ENCODE data around the gene SPSB2. TPM values are rescaled to one million over a fixed set of nuclear protein-coding genes. Genes with fewer than 3 reads are reported as not detected.

SPSB2 gene
- total and polyA plus RNA-seq, 7 experiments from 2014 or later = 5.1 to 20.2 (median 11.2) TPM

DNA sequence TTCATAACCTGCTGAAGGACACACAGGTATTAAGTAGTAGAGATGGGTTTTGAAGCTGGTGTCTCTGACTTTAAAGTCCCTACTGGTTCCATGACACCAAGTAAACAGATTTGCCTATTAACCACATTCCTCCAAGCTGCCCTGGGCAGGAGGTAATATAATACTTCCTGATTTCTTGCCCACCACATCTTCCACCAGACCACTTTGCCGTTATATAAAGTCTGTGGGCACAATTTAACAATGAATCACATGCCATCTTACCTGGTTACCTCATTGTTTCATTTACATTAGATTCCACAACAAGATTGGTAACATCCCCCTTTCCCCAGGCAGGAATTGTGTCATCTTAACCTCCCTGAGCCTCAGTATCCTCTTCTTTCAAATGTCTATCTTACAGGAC, 30.6 kb upstream of the SPSB2 start:
- intact Hi-C loops (cut with micrococcal nuclease) = loop anchor here (1.0 to 5.0 kb wide), 8 partner anchors 11 to 346 kb away; partner anchors contain the start of genes ENO2 (in 2 of the 2), SPSB2 (in 2 of the 2), USP5 (in 2 of the 2) and IFFO1 (in 1 of the 2)
- H3K27ac ChIP-seq (ENCODE audit: low read depth, low read length) = peak overlapping the region; percentile 93
- no peak for DNase-seq
- no peaks in the 10 kb centered on the region for H3K36me3 ChIP-seq (ENCODE audit: control insufficient read depth in 2 of 3, insufficient read depth in 3 of 3, low read length in 3 of 3)
- no peaks in the 10 kb centered on the region for H3K27me3 ChIP-seq (ENCODE audit: control insufficient read depth in 2 of 2, insufficient read depth in 2 of 2, low read length in 2 of 2)
- ChIA-PET POLR2A (interaction anchor here (1.1 to 3.8 kb wide), 3 partner anchors 10 to 31 kb away, joined by 3 to 20 read pairs (median 17); partner anchors contain the start of genes ENO2 and SPSB2), CTCF (interaction anchor here (0.6 to 2.1 kb wide), 2 partner anchors 69 to 768 kb away, joined by 5 read pairs; no protein-coding TSS in a partner anchor)
- no peaks in the 10 kb centered on the region for H3K9me3 ChIP-seq (ENCODE audit: control insufficient read depth in 2 of 3, low read length in 3 of 3)
- no peak for ATAC-seq
- peaks cover 0 to 13% (median 5%) of the 10 kb centered on the region in 7 donors for H3K4me1 Mint-ChIP-seq
- peaks cover 0 to 3% (median 0%) of the 10 kb centered on the region in 11 donors for H3K9me3 Mint-ChIP-seq
- H3K27ac Mint-ChIP-seq = peak overlapping the region in 1 of 9 donors; percentile 78
- H3K36me3 Mint-ChIP-seq = peaks cover 0 to 5% (median 0%) of the 10 kb centered on the region in 5 donors
- peaks cover 14 to 17% of the 10 kb centered on the region in 2 donors for H3K4me1 ChIP-seq (ENCODE audit: control insufficient read depth in 2 of 2, insufficient read depth in 2 of 2, low read length in 2 of 2)
- H3K27me3 Mint-ChIP-seq = no peaks in the 10 kb centered on the region
- H3K4me3 ChIP-seq (ENCODE audit: low read length) = no peak overlapping the region
- H3K4me3 Mint-ChIP-seq = peak overlapping the region in 1 of 10 donors; percentile 8

DNA sequence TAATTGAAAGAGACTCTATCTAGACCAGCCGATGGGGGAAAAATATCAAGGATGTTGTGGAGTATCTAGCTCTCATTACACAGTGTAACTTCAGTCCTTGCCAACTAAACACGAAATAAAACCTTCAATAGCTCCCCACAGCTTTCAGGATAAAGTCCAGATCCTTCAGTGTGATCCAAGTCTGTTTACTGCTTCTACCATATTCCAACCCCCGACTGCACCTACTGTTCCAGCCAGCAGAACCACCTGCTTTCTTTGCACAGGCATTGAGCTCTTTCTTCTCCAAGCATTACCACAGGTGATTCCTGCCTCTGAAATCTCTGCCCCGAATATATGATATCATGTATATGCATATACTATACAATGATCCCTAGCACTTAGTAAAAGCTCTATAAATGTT, 29.3 kb upstream of the SPSB2 start:
- Mint-ChIP-seq H3K36me3 (no peaks in the 10 kb centered on the region), H3K27me3 (no peaks in the 10 kb centered on the region), H3K9me3 (no peaks in the 10 kb centered on the region), H3K27ac (no peak overlapping the region), H3K4me3 (no peak overlapping the region), H3K4me1 (peaks cover 0 to 13% (median 5%) of the 10 kb centered on the region in 7 donors)
- ChIA-PET CTCF (interaction anchor here (1.1 to 2.1 kb wide), 2 partner anchors 11 to 68 kb away, joined by 5 to 6 read pairs; no protein-coding TSS in a partner anchor), POLR2A (interaction anchor here (0.7 to 3.8 kb wide), 4 partner anchors 11 to 29 kb away, joined by 3 to 20 read pairs (median 7); partner anchors contain the start of genes ENO2 and SPSB2)
- no peak overlapping the region for H3K27ac ChIP-seq (ENCODE audit: low read depth, low read length)
- H3K9me3 ChIP-seq (ENCODE audit: control insufficient read depth in 2 of 3, low read length in 3 of 3) = no peaks in the 10 kb centered on the region
- DNase-seq (no peak), ATAC-seq (no peak)
- H3K4me1 ChIP-seq (ENCODE audit: control insufficient read depth in 2 of 2, insufficient read depth in 2 of 2, low read length in 2 of 2) = peaks cover 14 to 17% of the 10 kb centered on the region in 2 donors
- no peak overlapping the region for H3K4me3 ChIP-seq (ENCODE audit: low read length)
- H3K36me3 ChIP-seq (ENCODE audit: control insufficient read depth in 2 of 3, insufficient read depth in 3 of 3, low read length in 3 of 3) = no peaks in the 10 kb centered on the region
- intact Hi-C loops (cut with micrococcal nuclease) = loop anchor here in 1 of 2 donors (5.0 kb wide), 1 partner anchor 345 kb away; the partner anchor contains the start of gene IFFO1
- H3K27me3 ChIP-seq (ENCODE audit: control insufficient read depth in 2 of 2, insufficient read depth in 2 of 2, low read length in 2 of 2) = no peaks in the 10 kb centered on the region

GRCh38 chr12:6899837-6900519, 26.9 kb upstream of the SPSB2 start:
- POLR2A ChIA-PET = interaction anchor here (1.9 kb wide), 1 partner anchor 9 kb away, joined by 8 read pairs; no protein-coding TSS in a partner anchor

GRCh38 chr12:6899427-6899826, 26.3 kb upstream of the SPSB2 start:
- intact Hi-C loops (cut with micrococcal nuclease) = no loop called here
- no peak overlapping the region for H3K4me3 Mint-ChIP-seq
- peaks cover 0 to 13% (median 5%) of the 10 kb centered on the region in 7 donors for H3K4me1 Mint-ChIP-seq
- CTCF ChIA-PET = no interaction called here
- peaks cover 0 to 3% (median 0%) of the 10 kb centered on the region in 5 donors for H3K27me3 Mint-ChIP-seq
- POLR2A ChIA-PET = interaction anchor here (0.9 to 1.9 kb wide), 2 partner anchors 8 to 14 kb away, joined by 3 to 8 read pairs; no protein-coding TSS in a partner anchor
- H3K27ac ChIP-seq (ENCODE audit: low read depth, low read length) = no peak overlapping the region
- H3K27ac Mint-ChIP-seq = no peak overlapping the region
- DNase-seq (no peak), ATAC-seq (no peak)
- no peaks in the 10 kb centered on the region for H3K27me3 ChIP-seq (ENCODE audit: control insufficient read depth in 2 of 2, insufficient read depth in 2 of 2, low read length in 2 of 2)
- H3K9me3 Mint-ChIP-seq = no peaks in the 10 kb centered on the region
- peaks cover 6 to 8% of the 10 kb centered on the region in 2 donors for H3K4me1 ChIP-seq (ENCODE audit: control insufficient read depth in 2 of 2, insufficient read depth in 2 of 2, low read length in 2 of 2)
- no peaks in the 10 kb centered on the region for H3K9me3 ChIP-seq (ENCODE audit: control insufficient read depth in 2 of 3, low read length in 3 of 3)
- H3K36me3 ChIP-seq (ENCODE audit: control insufficient read depth in 2 of 3, insufficient read depth in 3 of 3, low read length in 3 of 3) = no peaks in the 10 kb centered on the region
- no peaks in the 10 kb centered on the region for H3K36me3 Mint-ChIP-seq
- H3K4me3 ChIP-seq (ENCODE audit: low read length) = no peak overlapping the region

More at GRCh38 chr12:6899837-6900519, 26.9 kb upstream of the SPSB2 start:
- H3K4me3 ChIP-seq (ENCODE audit: low read length) = no peak overlapping the region
- intact Hi-C loops (cut with micrococcal nuclease) = loop anchor here in 1 of 2 donors (5.0 kb wide), 1 partner anchor 343 kb away; the partner anchor contains the start of gene IFFO1
- H3K9me3 Mint-ChIP-seq = no peaks in the 10 kb centered on the region
- no peak overlapping the region for H3K27ac ChIP-seq (ENCODE audit: low read depth, low read length)
- ATAC-seq = no peak
- no peaks in the 10 kb centered on the region for H3K36me3 ChIP-seq (ENCODE audit: control insufficient read depth in 2 of 3, insufficient read depth in 3 of 3, low read length in 3 of 3)
- no peaks in the 10 kb centered on the region for H3K36me3 Mint-ChIP-seq
- H3K27me3 Mint-ChIP-seq = peaks cover 0 to 3% (median 0%) of the 10 kb centered on the region in 5 donors
- no peak for DNase-seq
- peaks cover 0 to 13% (median 5%) of the 10 kb centered on the region in 7 donors for H3K4me1 Mint-ChIP-seq
- H3K27me3 ChIP-seq (ENCODE audit: control insufficient read depth in 2 of 2, insufficient read depth in 2 of 2, low read length in 2 of 2) = no peaks in the 10 kb centered on the region
- peak overlapping the region in 1 of 10 donors; percentile 37 for H3K4me3 Mint-ChIP-seq
- no peaks in the 10 kb centered on the region for H3K9me3 ChIP-seq (ENCODE audit: control insufficient read depth in 2 of 3, low read length in 3 of 3)
- H3K27ac Mint-ChIP-seq = no peak overlapping the region
- H3K4me1 ChIP-seq (ENCODE audit: control insufficient read depth in 2 of 2, insufficient read depth in 2 of 2, low read length in 2 of 2) = peaks cover 8 to 11% of the 10 kb centered on the region in 2 donors
- CTCF ChIA-PET = no interaction called here

DNA sequence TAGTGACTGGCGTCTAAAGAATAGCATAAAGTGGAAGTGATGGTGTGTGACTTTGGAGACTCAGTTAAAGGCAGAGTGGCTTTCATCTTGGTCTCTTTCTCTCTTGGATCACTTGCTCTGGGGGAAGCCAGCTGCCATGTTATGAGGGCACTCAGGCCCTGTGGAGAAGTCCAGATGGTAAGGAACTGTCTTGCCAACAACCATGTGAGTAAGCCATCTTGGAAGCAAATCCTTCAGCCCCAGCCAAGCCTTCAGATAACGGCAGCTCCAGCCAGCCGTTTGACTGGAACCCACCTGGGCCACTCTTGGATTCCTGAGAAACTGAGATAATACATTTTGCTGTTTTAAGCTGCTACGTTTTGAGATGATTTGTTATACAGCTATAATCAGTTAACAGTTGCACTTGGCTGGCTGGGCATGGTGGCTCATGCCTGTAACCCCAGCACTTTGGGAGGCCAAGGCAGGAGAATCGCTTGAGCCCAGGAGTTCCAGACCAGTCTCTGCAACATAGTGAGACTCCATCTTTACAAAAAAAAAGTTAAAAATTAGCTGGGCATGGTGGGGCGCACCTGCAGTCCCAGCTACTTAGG, 23.8 kb upstream of the SPSB2 start:
- Mint-ChIP-seq H3K4me1 (peaks cover 0 to 14% (median 5%) of the 10 kb centered on the region in 7 donors), H3K9me3 (no peaks in the 10 kb centered on the region), H3K27me3 (peaks cover 0 to 3% (median 0%) of the 10 kb centered on the region in 5 donors), H3K27ac (no peak overlapping the region), H3K4me3 (no peak overlapping the region), H3K36me3 (peaks cover 0 to 2% (median 0%) of the 10 kb centered on the region in 5 donors)
- POLR2A ChIA-PET = interaction anchor here (0.8 to 1.0 kb wide), 3 partner anchors 17 to 45 kb away, joined by 3 to 5 read pairs (median 3); partner anchors contain the start of genes ENO2 and USP5
- no peak for ATAC-seq
- CTCF ChIA-PET = interaction anchor here (1.5 kb wide), 1 partner anchor 24 kb away, joined by 4 read pairs; the partner anchor contains the start of gene SPSB2
- Histone ChIP-seq H3K4me3 (ENCODE audit: low read length) (no peak overlapping the region), H3K27me3 (ENCODE audit: control insufficient read depth in 2 of 2, insufficient read depth in 2 of 2, low read length in 2 of 2) (no peaks in the 10 kb centered on the region), H3K27ac (ENCODE audit: low read depth, low read length) (no peak overlapping the region), H3K36me3 (ENCODE audit: control insufficient read depth in 2 of 3, insufficient read depth in 3 of 3, low read length in 3 of 3) (no peaks in the 10 kb centered on the region), H3K4me1 (ENCODE audit: control insufficient read depth in 2 of 2, insufficient read depth in 2 of 2, low read length in 2 of 2) (no peaks in the 10 kb centered on the region), H3K9me3 (ENCODE audit: control insufficient read depth in 2 of 3, low read length in 3 of 3) (no peaks in the 10 kb centered on the region)
- DNase-seq = no peak
- intact Hi-C loops (cut with micrococcal nuclease) = no loop called here

GRCh38 chr12:6894321-6894720, 21.2 kb upstream of the SPSB2 start:
- intact Hi-C loops (cut with micrococcal nuclease) = no loop called here
- Histone ChIP-seq H3K27ac (ENCODE audit: low read depth, low read length) (no peak overlapping the region), H3K27me3 (ENCODE audit: control insufficient read depth in 2 of 2, insufficient read depth in 2 of 2, low read length in 2 of 2) (no peaks in the 10 kb centered on the region), H3K9me3 (ENCODE audit: control insufficient read depth in 2 of 3, low read length in 3 of 3) (no peaks in the 10 kb centered on the region), H3K4me3 (ENCODE audit: low read length) (no peak overlapping the region), H3K36me3 (ENCODE audit: control insufficient read depth in 2 of 3, insufficient read depth in 3 of 3, low read length in 3 of 3) (no peaks in the 10 kb centered on the region), H3K4me1 (ENCODE audit: control insufficient read depth in 2 of 2, insufficient read depth in 2 of 2, low read length in 2 of 2) (peaks cover 6 to 10% of the 10 kb centered on the region in 2 donors)
- peaks cover 0 to 28% (median 11%) of the 10 kb centered on the region in 7 donors for H3K4me1 Mint-ChIP-seq
- DNase-seq = no peak
- no peak overlapping the region for H3K4me3 Mint-ChIP-seq
- H3K27me3 Mint-ChIP-seq = peaks cover 0 to 3% (median 0%) of the 10 kb centered on the region in 5 donors
- no peaks in the 10 kb centered on the region for H3K9me3 Mint-ChIP-seq
- peaks cover 0 to 2% (median 0%) of the 10 kb centered on the region in 5 donors for H3K36me3 Mint-ChIP-seq
- no peak for ATAC-seq
- no peak overlapping the region for H3K27ac Mint-ChIP-seq
- ChIA-PET CTCF (interaction anchor here (0.9 kb wide), 1 partner anchor 70 kb away, joined by 3 read pairs; no protein-coding TSS in a partner anchor), POLR2A (interaction anchor here (1.1 kb wide), 1 partner anchor 41 kb away, joined by 4 read pairs; no protein-coding TSS in a partner anchor)

Measured in naive thymus-derived CD4-positive, alpha-beta T cell (primary cell).